CD4-positive, alpha-beta T cell treated with Interleukin-17A for 4 hours (primary cell): ENCODE measurements around the gene RGR.

ENCODE experiments used
- DNase-seq: peaks from one replicate; pipeline ENCODE4 v3.0.0-alpha.2; 2020; ENCODE audit warnings: mixed read lengths

RGR gene

DNA sequence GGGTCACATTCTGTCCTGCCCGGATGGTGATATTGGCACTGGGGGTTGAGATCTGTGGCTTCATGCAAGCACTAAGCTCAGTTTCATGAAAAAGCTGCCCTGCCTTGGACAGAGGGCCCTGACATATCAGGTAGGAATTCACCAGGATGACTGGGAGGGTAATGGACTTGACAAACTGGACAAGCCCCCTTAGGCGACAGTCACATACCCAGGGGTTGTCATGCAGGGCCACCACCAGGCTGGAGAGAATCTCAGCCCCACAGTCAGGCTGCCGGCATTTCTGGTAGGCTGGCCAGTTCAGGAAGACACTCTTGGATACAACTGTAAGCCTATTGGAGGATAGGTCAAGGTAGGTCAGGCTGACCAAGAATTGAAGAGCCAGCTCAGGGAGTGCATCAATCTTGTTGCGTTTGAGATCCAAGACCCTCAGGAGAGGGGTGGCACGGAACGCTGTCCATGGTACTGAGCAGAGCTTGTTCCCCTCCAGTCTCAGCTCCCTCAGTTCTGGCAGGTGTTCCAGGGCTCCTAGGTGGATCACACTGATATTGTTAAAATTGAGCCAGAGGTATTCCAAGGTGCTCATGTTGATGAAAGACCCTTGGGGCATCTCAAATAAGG is 20.3 kb upstream of the RGR start:
- no peak for DNase-seq

DNA sequence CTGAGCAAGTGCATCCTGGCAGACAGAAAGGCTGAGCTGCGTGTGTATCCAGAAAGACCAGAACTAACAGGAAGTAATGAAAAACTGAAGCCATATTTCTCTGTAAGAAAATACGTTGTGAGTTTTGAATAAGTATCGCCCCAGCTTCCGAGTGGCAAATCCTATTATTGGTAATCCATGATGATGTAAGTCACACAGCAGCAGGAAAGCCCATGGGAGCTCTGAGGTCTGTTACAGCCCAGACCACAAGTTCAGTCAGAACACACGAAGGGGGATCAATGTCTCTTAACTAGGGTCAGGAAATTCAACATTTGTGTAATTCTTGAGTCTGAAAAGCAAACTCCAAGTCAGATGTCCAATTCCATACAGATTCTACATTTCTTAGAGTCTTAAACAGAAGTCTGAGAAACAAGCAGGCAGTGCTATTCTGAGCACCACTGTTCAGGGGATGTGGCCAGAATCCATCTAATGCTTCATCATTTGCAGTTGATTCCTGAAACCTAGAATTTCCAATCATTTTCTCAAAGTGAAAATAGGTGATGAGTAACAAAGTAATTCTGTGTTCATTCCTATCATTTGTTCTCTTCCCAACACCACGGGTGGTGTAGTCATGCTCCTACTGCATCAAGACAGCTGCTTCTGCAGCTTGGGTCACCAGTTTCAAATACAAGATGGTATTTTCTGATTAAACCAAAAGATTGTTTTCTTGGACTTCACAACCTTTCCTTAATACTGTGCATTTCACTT is 19.3 kb upstream of the RGR start, which contains the start of gene LRIT2:
Gene LRIT2 (minus strand): TSS at position 118 of the 747 bp plus-strand sequence. CDS start 24 bp downstream, at position 94.
- no peak for DNase-seq

DNA sequence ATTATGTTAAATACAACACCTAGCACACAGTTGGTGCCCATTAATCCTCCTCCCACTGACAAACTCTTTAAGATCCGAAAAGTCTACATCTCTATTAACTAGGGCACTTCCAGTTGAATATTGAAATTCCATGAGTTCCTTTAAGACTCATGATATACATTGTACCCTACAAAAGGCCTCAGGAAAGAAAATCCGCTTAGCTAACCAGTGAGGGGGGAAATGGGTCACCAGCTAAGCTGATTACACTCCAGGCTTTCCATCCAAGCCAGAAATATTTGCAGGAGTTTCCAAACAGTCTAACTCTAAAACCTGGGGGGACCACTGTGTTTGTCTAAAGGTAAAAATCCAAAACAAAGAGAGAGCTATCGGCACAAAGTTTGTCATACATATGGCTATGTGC is 18.2 kb upstream of the RGR start:
- DNase-seq, result no peak

DNA sequence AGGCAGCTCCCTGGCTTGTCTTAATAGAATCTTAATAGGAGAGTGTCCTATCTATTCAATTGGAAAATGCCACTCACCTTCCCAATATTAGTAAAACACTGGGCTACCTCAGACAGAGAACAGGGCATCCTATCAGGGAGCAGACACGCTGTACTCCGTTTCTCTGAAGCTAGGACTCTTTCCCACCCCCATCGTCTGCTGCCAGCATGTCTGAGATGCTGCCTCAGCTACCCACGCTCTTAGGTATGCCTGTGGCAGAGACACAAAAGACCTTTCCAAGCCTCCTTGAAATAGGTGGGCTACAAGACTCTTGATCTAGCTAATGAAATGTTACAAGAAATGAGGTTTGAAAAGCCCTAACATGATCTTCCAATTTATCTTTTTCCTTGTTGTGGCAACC is 17.0 kb upstream of the RGR start:
- DNase-seq, result no peak

DNA sequence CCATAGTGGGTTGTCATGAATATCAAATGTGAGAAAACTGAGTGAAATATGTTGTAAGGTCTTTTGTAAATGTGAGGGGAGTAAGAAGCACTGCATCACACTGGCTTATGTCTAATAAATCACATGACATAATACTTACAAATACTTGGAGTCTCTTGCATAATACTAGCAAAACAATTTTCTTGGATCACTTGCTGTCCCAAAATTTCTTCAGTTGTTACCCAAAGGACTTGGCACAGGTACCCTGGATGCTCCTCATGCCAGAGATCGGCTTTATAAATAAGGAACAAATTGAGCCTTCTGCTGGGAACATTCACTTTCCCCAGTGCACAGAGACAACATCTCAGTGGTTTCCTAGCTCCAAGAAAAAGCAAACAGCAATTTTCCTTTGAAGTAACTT is 14.5 kb upstream of the RGR start:
- DNase-seq, result no peak

DNA sequence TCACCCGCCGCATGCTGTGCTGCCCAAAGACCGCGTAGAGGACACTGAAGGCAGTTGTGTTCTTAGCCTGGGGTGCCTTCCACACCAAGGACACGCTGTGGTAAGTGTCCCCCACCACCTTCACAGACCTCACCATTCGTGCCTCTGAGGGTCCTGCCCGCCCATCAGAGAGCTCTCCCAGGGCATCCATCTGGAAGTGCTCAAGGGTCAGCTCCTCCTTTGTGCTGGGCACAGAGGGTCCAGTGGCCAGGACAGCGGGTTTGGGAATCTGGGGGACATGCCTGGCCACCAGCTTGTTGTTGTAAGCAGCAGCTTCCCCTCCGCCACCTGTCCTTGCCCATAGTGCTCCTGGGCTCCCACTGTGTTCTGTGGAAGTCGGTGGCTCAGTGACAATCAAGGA is 12.5 kb upstream of the RGR start:
- no peak for DNase-seq

DNA sequence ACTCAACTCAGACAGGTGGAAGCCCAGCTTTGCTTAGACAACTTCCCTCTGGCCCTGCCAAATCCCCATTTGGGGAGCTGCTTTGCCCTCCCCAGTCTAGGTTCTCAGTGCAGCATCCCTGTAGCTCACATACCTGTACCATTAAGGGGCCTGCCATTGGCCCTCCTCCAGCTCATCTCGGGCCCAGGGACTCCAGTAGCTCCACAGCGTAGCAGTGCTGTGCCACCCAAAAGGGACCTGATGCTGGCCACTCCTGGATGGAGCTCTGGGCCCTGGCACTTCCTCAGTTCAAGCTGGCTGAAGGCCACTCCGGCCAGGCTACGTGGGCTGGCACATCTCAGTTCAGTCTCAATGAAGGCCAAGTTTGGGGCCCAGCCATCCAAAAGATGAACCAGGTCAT is 10.9 kb upstream of the RGR start:
- no peak for DNase-seq

DNA sequence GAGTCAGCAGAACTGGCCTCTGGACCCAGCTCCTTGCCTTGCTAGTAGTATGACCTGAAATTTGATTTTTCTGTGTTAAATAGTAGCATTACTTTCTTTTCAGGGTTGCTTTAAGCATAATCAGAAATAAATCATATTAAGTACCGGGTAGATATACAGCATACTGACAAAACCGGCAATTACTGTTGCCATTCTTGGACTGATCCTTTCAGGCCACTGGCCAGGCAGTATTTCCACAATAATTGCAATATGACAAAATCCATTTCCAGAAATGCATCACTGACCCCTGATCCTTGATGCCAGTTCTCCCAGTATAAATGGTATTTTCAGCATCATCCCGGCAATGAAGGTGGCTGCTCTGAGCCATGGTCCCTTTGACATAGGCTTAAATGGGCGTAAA is 10.4 kb upstream of the RGR start:
- DNase-seq, result no peak

DNA sequence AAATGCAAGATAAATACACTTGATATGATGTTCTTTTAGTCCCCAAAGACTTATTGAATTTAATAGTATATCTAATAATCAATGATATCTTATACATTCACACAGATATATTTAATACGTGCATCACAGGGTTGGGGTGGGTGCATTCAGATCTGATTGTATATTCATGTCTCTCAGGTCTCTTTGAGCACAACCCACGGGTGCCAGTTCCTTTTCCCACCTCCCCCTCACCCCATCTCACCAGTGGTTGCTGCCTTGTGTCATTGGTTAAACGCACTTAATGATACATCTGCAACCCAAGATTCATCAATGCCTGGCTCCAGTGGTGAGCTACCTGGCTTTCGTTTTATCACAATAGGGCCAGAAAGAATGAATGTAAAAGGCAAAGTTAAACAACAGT is 9.8 kb upstream of the RGR start:
- no peak for DNase-seq

DNA sequence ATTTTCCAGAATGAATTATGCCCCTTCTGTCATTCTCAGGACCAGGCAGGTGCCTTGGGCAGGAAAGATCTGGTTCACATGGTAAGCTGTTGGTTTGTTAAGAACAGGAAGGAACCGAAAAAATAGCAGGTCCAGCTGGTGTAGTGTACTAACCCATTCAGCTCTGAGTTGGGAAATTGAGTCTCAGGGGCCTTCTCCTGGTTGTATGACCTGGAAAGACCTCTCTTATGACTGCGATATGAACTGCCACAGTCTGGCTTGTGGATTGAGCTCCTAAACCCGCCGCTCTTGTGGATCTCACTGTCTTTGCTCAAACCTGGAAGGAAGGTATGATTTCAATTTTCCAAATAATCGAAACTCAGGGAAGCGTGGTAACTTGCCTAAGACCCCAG is 8.1 kb upstream of the RGR start:
- DNase-seq, result no peak

DNA sequence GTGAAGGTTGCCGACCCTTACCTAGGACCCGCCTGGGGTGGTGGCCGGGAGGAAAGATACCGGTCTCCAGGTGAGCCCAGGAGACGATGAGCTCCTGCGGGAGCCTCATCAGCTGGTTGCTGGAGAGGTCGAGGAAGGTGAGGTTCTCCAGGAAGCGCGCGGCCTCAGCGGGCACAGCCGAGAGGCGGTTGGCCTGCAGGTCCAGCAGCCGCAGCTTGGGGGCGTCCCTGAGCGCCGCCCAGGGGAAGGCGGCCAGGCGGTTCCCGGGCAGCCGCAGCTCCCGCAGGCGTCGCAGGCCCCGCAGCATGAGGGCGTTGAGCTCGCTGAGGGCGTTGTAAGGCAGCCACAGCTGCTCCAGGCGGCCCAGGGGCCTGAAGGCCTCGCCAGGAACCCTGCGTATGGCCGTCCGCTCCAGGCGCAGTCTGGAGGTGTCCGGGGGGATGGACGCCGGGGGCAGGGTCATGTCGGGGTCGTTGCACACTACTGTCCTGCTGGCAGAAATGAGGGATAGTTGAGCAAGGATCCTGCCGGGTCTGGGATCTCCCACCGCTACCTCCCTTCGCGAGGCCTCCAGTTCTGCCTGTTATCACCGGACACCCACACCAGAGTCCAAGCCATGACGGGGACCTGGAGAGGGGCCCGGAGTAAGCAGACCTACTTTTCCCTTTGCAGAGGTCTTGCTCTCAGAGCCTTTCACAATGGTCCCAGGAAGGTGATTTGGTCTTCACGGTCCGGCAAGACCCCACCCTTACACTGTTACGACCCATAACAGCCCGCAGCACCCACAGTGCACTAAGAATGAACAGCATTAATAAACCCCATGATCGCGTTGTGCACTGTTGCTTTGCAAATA is 7.4 kb upstream of the RGR start:
- no peak for DNase-seq

DNA sequence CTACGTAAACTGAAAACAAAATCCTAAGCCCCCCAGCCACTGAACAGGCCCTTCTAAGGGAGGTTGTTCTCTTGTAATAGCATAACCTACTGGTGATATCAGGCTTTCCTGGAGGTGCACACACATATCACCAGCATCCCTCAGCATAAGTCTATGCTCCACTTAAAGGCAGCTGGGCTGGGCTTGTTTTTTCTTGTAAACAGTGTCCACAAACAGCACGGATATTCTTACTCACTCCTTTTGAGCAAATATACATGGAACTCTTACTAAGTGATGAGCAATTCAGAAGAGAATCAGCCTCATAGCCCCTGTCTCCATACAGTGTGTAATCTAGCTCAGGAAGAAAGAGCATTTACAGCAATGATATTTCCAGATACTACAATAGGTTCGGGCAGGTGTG is 5.9 kb upstream of the RGR start:
- no peak for DNase-seq

DNA sequence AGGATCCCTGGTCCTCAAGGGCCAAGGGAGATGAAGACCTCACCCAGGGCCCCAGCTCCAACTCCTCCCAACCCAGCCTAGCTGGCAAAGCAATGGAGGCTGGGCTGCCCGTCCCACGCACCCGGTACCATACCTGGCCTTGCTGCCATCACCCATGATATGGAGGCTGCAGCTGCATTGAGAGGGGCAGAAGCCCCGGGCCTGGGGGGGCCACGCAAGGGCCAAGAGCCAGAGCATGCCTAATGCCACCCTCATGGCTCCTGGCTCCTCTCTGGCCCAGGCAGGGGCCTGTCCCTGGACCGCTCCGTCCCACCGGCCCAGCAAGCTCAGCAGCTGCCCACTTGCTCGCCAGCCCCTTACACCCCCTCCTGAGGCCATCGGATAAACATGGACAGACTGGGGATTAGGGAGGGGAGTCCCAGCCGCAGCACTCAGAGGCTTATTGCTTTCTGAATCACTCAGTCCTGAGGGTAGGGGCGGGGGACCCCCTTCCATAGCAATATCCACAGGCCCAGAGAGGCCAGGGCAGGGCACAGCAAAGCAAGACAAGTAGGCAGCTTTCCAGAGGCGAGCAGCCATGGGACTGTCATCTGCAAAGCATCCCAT is 3.6 kb upstream of the RGR start, which contains the start of gene LRIT1:
Gene LRIT1 (minus strand): TSS at position 362 of the 606 bp plus-strand sequence. CDS start 107 bp downstream, at position 255.
- no peak for DNase-seq

DNA sequence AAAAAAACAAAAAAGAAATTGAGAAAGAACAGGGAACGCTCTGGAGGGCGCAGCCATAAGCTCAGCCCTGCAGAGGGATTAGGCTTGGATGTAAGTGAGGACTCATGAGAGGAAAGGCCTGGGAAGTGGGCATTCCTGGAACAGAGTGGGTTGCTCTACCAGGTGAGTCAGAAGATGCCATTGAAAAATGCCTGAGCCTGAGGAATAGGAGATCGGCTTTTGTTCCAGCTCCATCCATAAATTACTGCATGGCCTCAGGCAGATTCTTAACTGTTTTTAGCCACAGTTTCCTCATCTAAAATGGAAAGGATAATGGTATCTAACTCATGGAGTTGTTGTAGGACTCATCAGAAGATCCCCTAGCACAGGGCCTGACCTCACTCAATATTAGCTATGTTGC is 1.1 kb upstream of the RGR start:
- no peak for DNase-seq

DNA sequence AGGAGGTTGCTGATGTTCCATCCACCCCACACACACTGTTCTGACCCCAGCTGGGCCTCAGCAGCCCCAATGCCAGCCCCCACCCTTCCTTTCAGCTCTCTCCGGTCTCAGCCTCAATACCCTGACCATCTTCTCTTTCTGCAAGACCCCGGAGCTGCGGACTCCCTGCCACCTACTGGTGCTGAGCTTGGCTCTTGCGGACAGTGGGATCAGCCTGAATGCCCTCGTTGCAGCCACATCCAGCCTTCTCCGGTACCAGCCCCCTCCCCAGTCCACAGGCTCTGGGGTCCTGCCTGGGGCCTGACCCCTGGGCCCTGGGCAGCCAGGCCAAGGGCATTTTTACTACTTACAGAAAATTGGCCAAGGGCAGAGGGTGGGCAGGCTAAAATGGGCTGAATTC is 2.6 kb downstream of the RGR start:
- DNase-seq, result no peak

DNA sequence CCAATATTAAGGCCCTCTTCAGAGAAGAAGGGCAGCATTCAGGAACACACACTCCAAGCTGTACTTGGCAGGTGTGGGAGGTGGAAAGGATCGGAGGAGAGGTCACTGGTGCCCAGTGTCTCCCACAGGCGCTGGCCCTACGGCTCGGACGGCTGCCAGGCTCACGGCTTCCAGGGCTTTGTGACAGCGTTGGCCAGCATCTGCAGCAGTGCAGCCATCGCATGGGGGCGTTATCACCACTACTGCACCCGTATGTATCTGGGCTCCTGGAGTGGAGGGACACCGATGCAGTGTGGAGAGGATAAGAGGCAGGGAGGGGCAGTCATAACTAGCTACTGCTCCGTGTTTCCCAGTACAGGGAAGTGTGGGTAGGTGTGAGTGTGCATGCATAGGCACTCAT is 3.9 kb downstream of the RGR start:
- no peak for DNase-seq

DNA sequence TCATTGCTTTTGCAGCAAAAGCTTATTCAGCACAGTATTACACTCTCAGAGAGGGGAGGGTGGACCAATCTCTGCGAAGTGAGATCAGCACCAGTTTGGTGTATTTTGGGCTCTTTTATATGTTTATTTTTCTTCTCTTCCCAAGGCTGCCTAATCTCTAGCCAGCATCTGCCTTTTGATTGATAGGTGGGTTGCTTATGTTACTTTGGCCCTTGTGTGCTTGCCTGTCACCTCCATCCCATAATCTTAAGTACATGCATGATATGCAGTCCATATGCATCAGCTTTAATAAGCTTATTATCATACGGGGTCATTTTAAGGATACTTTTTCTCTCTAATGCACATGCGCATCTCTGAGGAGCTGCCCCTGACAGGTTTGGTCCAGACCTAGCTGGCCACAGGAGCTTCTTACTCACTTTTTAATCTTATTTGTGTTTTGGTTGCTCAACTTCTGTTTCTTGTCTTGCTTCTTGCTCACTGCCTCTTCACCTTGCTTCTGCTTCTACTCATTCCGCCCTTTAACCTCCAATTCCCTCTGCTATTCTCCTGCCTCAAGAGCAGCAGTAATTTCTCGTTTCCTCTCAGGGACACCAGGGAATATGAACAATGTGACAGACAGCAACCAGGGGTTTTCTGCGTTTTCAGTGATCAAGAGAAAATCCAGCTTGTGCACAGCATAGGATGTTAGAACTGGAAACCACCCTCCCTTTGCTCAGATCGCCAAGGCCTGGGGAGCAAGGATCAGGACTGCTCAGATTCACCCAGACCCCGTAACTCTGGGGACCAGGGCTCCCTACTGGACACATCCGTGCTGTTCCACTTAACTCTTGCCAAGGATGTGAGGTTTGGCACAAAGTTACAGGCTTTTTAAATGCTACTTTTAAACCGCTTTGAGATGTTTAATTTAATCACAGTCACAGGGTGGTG is 10.0 kb downstream of the RGR start:
- DNase-seq, result no peak

DNA sequence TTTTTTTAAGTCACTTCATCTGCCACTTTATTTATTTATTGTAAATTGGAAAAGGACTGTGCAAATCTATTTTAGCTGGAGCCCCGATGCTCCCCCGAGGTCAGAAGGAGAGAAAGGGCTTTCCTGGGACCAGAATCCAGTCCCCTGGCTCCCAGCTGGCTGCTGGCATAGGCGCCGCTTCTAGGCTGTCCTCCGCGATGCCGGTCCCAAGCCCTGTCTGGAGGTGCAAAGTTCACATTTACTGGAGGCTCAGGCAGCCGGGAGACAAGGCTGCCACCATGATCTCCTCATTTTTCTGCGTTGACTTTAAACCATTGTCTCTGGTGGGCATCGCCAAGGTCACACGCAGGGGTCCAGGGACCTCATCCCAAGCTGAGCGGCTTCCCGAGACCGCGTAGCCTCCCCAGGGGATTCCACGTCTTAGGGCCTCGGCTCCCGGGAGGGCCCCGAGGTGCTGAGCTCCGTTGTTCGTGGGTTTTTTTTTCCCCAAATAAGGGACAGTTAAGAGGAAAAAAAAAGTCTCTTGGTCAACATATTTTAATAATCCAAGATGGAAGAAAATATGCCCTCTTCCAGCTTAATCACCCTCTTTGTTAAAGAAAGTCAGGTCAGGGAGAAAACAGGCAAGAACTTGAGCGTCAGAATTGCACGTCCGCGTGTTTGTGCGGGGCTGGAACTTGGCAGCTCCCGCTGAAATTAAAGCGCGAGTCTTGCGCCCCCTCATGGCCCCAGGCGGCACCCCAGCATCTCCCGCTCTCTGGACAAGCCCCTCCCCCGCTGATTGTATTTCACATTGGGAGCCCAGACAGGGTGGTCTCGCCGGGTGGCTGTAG is 11.9 kb downstream of the RGR start:
- peak; percentile 42 for DNase-seq

DNA sequence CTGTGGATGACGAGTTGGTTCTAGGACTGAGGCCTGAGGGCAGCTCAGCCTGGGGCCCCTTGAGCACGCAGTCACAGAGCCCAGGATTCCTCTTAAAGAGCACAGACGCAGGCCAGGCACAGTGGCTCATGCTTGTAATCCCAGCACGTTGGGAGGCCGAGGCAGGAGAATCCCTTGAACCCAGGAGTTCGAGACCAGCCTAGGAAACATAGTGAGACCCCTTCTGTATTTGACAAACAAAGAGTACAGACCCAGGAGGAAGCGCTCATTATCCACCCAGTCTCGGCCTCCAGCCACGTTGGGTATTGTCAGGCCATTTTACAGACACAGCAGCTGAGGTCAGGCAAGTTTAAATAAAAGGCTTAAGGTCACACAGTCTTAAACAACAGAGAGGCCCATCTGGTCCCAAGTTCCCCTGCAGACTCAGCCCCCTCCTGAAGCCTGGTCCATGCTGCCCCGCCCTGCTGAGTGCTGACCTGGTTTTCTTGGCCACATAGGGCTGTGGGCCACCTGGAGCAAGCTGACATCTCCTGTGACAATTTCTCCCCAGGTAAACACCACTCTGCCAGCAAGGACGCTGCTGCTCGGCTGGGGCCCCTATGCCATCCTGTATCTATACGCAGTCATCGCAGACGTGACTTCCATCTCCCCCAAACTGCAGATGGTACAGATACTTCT is 12.6 kb downstream of the RGR start:
- no peak for DNase-seq

DNA sequence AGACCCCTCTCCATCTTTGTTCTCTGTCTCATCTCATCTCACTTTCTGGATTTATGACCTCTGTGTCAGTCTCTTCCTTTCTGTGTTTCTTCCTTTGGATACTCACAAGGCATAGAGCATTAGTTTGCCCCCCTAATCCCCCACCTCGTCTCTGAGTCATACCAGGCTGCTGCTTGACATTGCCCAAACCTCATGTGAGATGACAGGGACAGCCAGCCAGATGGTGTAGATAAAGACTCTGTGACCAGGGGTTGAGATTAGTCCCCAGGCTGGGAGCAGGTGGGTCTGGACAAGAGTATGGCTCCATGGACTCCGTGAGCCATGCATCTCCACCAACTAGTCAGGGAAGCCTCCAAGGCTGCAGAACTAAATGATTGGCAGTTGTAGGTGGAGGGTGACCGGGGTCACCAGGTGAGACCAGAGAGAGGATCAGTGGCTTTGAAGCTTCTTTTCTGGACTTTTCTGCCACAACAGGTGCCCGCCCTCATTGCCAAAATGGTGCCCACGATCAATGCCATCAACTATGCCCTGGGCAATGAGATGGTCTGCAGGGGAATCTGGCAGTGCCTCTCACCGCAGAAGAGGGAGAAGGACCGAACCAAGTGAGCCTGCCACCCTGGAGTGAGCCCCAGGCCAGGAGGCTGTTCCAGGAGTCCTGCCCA is 13.3 kb downstream of the RGR start:
- DNase-seq, result no peak
